ENCODE results near the gene NFE2L1. TPM values are rescaled to one million over a fixed set of nuclear protein-coding genes. Genes with fewer than 3 reads are reported as not detected.

Gene NFE2L1
- total and polyA plus RNA-seq, 9 of the 15 experiments (the other 6 are each of a cell fraction or from before 2014, with no cell fraction given): 2.0 to 68.6 (median 39.7) TPM

DNA sequence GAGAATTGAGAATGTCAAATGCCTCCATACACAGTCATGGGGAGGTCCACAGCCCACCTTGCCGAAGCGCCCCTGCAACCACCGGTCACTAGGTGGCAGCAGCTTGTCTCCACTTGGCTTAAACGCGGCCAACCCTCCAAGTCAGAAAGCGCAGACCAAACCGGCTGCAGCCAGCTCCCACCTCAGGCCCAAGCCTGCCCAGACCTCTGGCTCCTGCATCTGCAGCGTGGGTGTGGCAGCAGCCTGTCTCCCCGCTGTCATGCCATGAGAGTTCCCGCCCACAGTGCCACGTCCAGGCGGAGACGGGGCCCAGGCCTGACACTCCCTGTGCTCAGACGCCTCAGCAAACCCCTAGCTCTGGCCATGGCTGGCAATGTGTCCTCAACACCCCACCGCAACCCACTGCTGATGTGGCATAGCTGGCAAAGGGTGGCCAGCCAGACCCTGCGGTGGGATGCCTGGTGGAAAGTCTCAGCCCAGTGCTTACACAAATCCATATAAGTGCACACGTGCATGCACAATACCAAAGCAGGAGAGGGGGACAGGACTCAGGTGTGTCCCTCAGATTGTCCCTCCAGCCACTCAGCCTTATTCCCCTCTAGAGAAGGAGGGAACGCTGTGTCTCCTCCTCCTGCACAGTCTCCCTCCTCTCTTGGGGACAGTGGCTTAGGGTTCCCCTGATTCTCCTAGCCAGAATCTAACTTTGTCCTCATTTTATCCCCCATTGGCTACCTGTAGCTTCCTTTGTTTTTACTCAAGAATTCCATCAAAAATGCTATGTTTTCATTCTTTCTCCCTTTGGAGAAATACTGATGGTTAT lies 21.4 kb upstream of the NFE2L1 start (continued):
- TF ChIP-seq HDAC6 (IDR thresholded peaks at IDR 0.05; ENCODE audit: low read depth, low read length): no peak
- TF ChIP-seq FOXJ2 (tag; IDR thresholded peaks at IDR 0.05): no peak
- no peak for TF ChIP-seq NFE2 (IDR thresholded peaks at IDR 0.05; ENCODE audit: low read depth)
- TF ChIP-seq, protein P1, sequence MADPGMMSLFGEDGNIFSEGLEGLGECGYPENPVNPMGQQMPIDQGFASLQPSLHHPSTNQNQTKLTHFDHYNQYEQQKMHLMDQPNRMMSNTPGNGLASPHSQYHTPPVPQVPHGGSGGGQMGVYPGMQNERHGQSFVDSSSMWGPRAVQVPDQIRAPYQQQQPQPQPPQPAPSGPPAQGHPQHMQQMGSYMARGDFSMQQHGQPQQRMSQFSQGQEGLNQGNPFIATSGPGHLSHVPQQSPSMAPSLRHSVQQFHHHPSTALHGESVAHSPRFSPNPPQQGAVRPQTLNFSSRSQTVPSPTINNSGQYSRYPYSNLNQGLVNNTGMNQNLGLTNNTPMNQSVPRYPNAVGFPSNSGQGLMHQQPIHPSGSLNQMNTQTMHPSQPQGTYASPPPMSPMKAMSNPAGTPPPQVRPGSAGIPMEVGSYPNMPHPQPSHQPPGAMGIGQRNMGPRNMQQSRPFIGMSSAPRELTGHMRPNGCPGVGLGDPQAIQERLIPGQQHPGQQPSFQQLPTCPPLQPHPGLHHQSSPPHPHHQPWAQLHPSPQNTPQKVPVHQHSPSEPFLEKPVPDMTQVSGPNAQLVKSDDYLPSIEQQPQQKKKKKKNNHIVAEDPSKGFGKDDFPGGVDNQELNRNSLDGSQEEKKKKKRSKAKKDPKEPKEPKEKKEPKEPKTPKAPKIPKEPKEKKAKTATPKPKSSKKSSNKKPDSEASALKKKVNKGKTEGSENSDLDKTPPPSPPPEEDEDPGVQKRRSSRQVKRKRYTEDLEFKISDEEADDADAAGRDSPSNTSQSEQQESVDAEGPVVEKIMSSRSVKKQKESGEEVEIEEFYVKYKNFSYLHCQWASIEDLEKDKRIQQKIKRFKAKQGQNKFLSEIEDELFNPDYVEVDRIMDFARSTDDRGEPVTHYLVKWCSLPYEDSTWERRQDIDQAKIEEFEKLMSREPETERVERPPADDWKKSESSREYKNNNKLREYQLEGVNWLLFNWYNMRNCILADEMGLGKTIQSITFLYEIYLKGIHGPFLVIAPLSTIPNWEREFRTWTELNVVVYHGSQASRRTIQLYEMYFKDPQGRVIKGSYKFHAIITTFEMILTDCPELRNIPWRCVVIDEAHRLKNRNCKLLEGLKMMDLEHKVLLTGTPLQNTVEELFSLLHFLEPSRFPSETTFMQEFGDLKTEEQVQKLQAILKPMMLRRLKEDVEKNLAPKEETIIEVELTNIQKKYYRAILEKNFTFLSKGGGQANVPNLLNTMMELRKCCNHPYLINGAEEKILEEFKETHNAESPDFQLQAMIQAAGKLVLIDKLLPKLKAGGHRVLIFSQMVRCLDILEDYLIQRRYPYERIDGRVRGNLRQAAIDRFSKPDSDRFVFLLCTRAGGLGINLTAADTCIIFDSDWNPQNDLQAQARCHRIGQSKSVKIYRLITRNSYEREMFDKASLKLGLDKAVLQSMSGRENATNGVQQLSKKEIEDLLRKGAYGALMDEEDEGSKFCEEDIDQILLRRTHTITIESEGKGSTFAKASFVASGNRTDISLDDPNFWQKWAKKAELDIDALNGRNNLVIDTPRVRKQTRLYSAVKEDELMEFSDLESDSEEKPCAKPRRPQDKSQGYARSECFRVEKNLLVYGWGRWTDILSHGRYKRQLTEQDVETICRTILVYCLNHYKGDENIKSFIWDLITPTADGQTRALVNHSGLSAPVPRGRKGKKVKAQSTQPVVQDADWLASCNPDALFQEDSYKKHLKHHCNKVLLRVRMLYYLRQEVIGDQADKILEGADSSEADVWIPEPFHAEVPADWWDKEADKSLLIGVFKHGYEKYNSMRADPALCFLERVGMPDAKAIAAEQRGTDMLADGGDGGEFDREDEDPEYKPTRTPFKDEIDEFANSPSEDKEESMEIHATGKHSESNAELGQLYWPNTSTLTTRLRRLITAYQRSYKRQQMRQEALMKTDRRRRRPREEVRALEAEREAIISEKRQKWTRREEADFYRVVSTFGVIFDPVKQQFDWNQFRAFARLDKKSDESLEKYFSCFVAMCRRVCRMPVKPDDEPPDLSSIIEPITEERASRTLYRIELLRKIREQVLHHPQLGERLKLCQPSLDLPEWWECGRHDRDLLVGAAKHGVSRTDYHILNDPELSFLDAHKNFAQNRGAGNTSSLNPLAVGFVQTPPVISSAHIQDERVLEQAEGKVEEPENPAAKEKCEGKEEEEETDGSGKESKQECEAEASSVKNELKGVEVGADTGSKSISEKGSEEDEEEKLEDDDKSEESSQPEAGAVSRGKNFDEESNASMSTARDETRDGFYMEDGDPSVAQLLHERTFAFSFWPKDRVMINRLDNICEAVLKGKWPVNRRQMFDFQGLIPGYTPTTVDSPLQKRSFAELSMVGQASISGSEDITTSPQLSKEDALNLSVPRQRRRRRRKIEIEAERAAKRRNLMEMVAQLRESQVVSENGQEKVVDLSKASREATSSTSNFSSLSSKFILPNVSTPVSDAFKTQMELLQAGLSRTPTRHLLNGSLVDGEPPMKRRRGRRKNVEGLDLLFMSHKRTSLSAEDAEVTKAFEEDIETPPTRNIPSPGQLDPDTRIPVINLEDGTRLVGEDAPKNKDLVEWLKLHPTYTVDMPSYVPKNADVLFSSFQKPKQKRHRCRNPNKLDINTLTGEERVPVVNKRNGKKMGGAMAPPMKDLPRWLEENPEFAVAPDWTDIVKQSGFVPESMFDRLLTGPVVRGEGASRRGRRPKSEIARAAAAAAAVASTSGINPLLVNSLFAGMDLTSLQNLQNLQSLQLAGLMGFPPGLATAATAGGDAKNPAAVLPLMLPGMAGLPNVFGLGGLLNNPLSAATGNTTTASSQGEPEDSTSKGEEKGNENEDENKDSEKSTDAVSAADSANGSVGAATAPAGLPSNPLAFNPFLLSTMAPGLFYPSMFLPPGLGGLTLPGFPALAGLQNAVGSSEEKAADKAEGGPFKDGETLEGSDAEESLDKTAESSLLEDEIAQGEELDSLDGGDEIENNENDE (IDR thresholded peaks at IDR 0.05; ENCODE audit: low read depth, low read length): no peak
- TF ChIP-seq, protein P2, sequence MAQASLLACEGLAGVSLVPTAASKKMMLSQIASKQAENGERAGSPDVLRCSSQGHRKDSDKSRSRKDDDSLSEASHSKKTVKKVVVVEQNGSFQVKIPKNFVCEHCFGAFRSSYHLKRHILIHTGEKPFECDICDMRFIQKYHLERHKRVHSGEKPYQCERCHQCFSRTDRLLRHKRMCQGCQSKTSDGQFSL (CRISPR knock-in tag; IDR thresholded peaks at IDR 0.05): no peak
- TF ChIP-seq, protein P2 (tag; IDR thresholded peaks at IDR 0.05): no peak
